ENCODE measurements around the gene COL21A1. TPM values are rescaled to one million over a fixed set of nuclear protein-coding genes. Genes with fewer than 3 reads are reported as not detected.

COL21A1 gene
- total RNA-seq, 2 experiments from 2014 or later = not detected

DNA sequence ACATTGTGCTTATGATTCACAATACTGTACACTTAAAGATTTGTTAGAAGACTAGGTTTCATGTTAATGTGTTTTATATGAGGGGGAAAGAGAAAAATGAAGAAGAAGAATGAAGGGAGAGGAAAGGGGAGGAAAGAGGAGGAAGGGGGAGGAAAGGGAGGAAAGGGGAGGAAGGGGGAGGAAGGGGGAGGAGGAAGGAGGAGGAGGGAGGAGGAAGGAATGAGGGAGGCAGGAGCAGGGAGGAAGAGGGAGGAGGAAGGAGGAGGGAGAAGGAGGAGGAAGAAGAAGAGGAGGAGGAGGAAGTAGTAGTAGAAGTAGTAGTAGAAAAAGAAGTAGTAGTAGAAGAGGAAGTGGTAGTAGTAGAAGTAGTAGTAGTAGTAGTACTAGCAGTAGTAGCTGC, 70.6 kb downstream of the COL21A1 start:
- no peak overlapping the region for H3K4me3 ChIP-seq (ENCODE audit: low read depth, low read length, poor library complexity, severe bottlenecking)
- no peaks in the 10 kb centered on the region for H4K20me1 ChIP-seq (ENCODE audit: insufficient read depth, low read length)
- 0 out of 2 replicates have a peak, but pooled peaks cover 7% of the 10 kb centered on the region for H3K9me3 ChIP-seq (ENCODE audit: low read length)
- no peaks in the 10 kb centered on the region for H3K79me2 ChIP-seq (ENCODE audit: insufficient read depth, low read depth, low read length)
- DNase-seq (ENCODE audit: low spot score) = no peak
- no peaks in the 10 kb centered on the region for H3K36me3 ChIP-seq (ENCODE audit: insufficient read depth, low read length)
- no TSS peak for BruUV-seq (replicated peaks)
- no peaks in the 10 kb centered on the region for H3K4me1 ChIP-seq (ENCODE audit: insufficient read depth, low read length, poor library complexity, severe bottlenecking)
- H3K9me2 ChIP-seq (ENCODE audit: insufficient read depth, low read length) = no peaks in the 10 kb centered on the region
- H3K4me2 ChIP-seq (ENCODE audit: low read length) = no peak overlapping the region
- ChIA-PET POLR2A (no interaction called here), CTCF (ENCODE audit: unreplicated experiment) (no interaction called here)
- H2AFZ ChIP-seq (ENCODE audit: low read length) = no peak overlapping the region
- intact Hi-C loops (cut with micrococcal nuclease; ENCODE audit: unreplicated experiment) = no loop called here
- TF ChIP-seq EZH2phosphoT487 (IDR thresholded peaks at IDR 0.05; ENCODE audit: borderline replicate concordance, low read depth, low read length) (no peak), CTCF (conservative IDR thresholded peaks at IDR 0.05; ENCODE audit: low read length) (no peak)
- no peak overlapping the region for H3K27ac ChIP-seq (ENCODE audit: low read depth, low read length, poor library complexity, severe bottlenecking)

DNA sequence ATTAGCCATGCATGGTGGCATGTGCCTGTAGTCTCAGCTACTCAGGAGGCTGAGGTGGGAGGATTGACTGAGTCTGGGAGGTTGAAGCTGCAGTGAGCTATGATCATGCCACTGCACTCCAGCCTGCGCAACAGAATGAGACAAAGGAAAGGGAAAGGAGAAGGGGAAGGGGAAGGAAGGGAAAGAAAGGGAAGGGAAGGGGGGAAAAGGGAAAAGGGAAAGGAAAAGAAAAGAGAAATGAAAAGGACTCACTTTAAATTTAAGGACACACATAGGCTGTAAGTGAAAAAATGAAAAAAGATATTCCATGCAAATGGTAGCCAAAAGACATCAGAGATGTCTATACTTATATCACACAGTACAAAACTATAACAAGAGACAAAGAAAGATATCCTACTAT, 74.2 kb downstream of the COL21A1 start:
- intact Hi-C loops (cut with micrococcal nuclease; ENCODE audit: unreplicated experiment) = no loop called here

More for the DNA sequence above, 74.2 kb downstream of the COL21A1 start:
- Histone ChIP-seq H3K9me2 (ENCODE audit: insufficient read depth, low read length) (no peaks in the 10 kb centered on the region), H4K20me1 (ENCODE audit: insufficient read depth, low read length) (no peaks in the 10 kb centered on the region), H3K4me2 (ENCODE audit: low read length) (no peak overlapping the region), H3K4me3 (ENCODE audit: low read depth, low read length, poor library complexity, severe bottlenecking) (no peak overlapping the region), H3K36me3 (ENCODE audit: insufficient read depth, low read length) (no peaks in the 10 kb centered on the region), H3K27ac (ENCODE audit: low read depth, low read length, poor library complexity, severe bottlenecking) (no peak overlapping the region), H3K79me2 (ENCODE audit: insufficient read depth, low read depth, low read length) (no peaks in the 10 kb centered on the region), H3K9me3 (ENCODE audit: low read length) (0 out of 2 replicates have a peak, but pooled peaks cover 7% of the 10 kb centered on the region), H2AFZ (ENCODE audit: low read length) (no peak overlapping the region), H3K4me1 (ENCODE audit: insufficient read depth, low read length, poor library complexity, severe bottlenecking) (no peaks in the 10 kb centered on the region)
- TF ChIP-seq EZH2phosphoT487 (IDR thresholded peaks at IDR 0.05; ENCODE audit: borderline replicate concordance, low read depth, low read length) = no peak
- TF ChIP-seq CTCF (conservative IDR thresholded peaks at IDR 0.05; ENCODE audit: low read length) = no peak
- DNase-seq (ENCODE audit: low spot score) = no peak
- ChIA-PET CTCF (ENCODE audit: unreplicated experiment) (no interaction called here), POLR2A (no interaction called here)
- BruUV-seq (replicated peaks) = no TSS peak
